Left kidney (tissue), 8 donors: ENCODE data around the gene ULK3. TPM values are rescaled to one million over a fixed set of nuclear protein-coding genes. Genes with fewer than 3 reads are reported as not detected.
"Not testable (repeated sequence)": the region's sequence is repeated elsewhere in the genome, so short reads cannot be mapped to it uniquely, and the experiment has no call there.

Experiments used
- DNase-seq: peaks from one replicate; pipeline ENCODE4 v3.0.0-alpha.2; 2013
- long read RNA-seq, 8 donors: transcript quantifications; one replicate each; lab custom pipeline, GENCODE V29; 2026
- polyA plus RNA-seq: library from polyadenylated mRNA; unstranded; fragments of 120-200 nt; gene quantifications from one replicate; pipeline ENCODE4 v1.2.1, GENCODE V29; 2013; ENCODE audit not compliant: insufficient read length

Gene ULK3
- polyA plus RNA-seq, result 32.5 TPM
- long read RNA-seq, donor 1, partial matches to known transcripts, result 0 of 7 reads
- long read RNA-seq, donor 1, other reads (novel, unspliced or antisense), result 0 of 7 reads
- long read RNA-seq, donor 2, partial matches to known transcripts, result 0 of 4 reads
- long read RNA-seq, donor 2, other reads (novel, unspliced or antisense), result 0 of 4 reads
- long read RNA-seq, donor 3, partial matches to known transcripts, result 0 of 3 reads
- long read RNA-seq, donor 3, other reads (novel, unspliced or antisense), result 0 of 3 reads
- long read RNA-seq, donor 4, partial matches to known transcripts, result 0 of 1 reads
- long read RNA-seq, donor 4, other reads (novel, unspliced or antisense), result 0 of 1 reads
- long read RNA-seq, donor 5, partial matches to known transcripts, result 0 of 5 reads
- long read RNA-seq, donor 5, other reads (novel, unspliced or antisense), result 0 of 5 reads
- long read RNA-seq, donor 6, partial matches to known transcripts, result 0 of 4 reads
- long read RNA-seq, donor 6, other reads (novel, unspliced or antisense), result 0 of 4 reads
- long read RNA-seq, donor 7, partial matches to known transcripts, result 0 of 3 reads
- long read RNA-seq, donor 7, other reads (novel, unspliced or antisense), result 0 of 3 reads
- long read RNA-seq, donor 8, partial matches to known transcripts, result 0 of 2 reads
- long read RNA-seq, donor 8, other reads (novel, unspliced or antisense), result 0 of 2 reads

- DNase-seq, result peak; percentile 85
These were observed at the start of gene ULK3 for GRCh38 chr15:74842581-74843444. Gene ULK3, minus strand, starts transcription at chr15:74843156. Its CDS starts 51 bp downstream, at chr15:74843105.

- no peak for DNase-seq
These were observed 49.4 kb upstream of the ULK3 start for GRCh38 chr15:74892313-74892712.

GRCh38 chr15:74891469-74891868 is 48.5 kb upstream of the ULK3 start:
- no peak for DNase-seq

- no peak for DNase-seq
These were observed 47.7 kb upstream of the ULK3 start for GRCh38 chr15:74890665-74890960.

- DNase-seq, result peak; percentile 81
These were observed 47.1 kb upstream of the ULK3 start, which contains the start of gene MPI for GRCh38 chr15:74889883-74890664. Gene MPI, plus strand, starts transcription at chr15:74890042. Its CDS starts 32 bp downstream, at chr15:74890074.

- no peak for DNase-seq
These were observed 46.5 kb upstream of the ULK3 start for GRCh38 chr15:74889390-74889882.

- DNase-seq, result no peak
These were observed 45.8 kb upstream of the ULK3 start for GRCh38 chr15:74888716-74889115.

GRCh38 chr15:74887537-74888193 is 44.7 kb upstream of the ULK3 start:
- not testable (repeated sequence) for DNase-seq

- DNase-seq, result no peak
These were observed 42.5 kb upstream of the ULK3 start for GRCh38 chr15:74885461-74885860.

- DNase-seq, result no peak
These were observed 41.7 kb upstream of the ULK3 start for GRCh38 chr15:74884428-74885223.

- no peak for DNase-seq
These were observed 39.6 kb upstream of the ULK3 start for GRCh38 chr15:74882528-74882927.

- DNase-seq, result no peak
These were observed 35.3 kb upstream of the ULK3 start for GRCh38 chr15:74878273-74878672.

- DNase-seq, result no peak
These were observed 30.9 kb upstream of the ULK3 start for GRCh38 chr15:74873756-74874424.

GRCh38 chr15:74873036-74873755 is 30.2 kb upstream of the ULK3 start, which contains the start of gene SCAMP2:
Gene SCAMP2, minus strand, starts transcription at chr15:74873365. Its CDS starts 110 bp downstream, at chr15:74873255.
- peak; percentile 95 for DNase-seq

- DNase-seq, result no peak
These were observed 29.7 kb upstream of the ULK3 start for GRCh38 chr15:74872702-74873035.

GRCh38 chr15:74870436-74871215 is 27.7 kb upstream of the ULK3 start:
- no peak for DNase-seq

GRCh38 chr15:74869726-74870407 is 26.9 kb upstream of the ULK3 start:
- no peak for DNase-seq
